ENCODE results near the gene SYAP1.
"Not testable (repeated sequence)": the region's sequence is repeated elsewhere in the genome, so short reads cannot be mapped to it uniquely, and the experiment has no call there.

GRCh38 chrX:16726347-16726988 is 7.1 kb downstream of the SYAP1 start:
- not testable (repeated sequence) for TF ChIP-seq CTCF, POLR2A (IDR thresholded peaks at IDR 0.05)
